Dedifferentiated amniotic fluid mesenchymal stem cell (primary cell): ENCODE measurements around the gene LRRC8D.
"Not testable (repeated sequence)": the region's sequence is repeated elsewhere in the genome, so short reads cannot be mapped to it uniquely, and the experiment has no call there.

ENCODE experiments used
- DNase-seq: peaks from one replicate; pipeline ENCODE4 v3.0.0-alpha.2; 2016; ENCODE audit errors: extremely low spot score

The LRRC8D gene

GRCh38 chr1:89962024-89962741 lies 141.4 kb downstream of the LRRC8D start:
- no peak for DNase-seq

GRCh38 chr1:89962742-89963075 lies 141.9 kb downstream of the LRRC8D start:
- no peak for DNase-seq

GRCh38 chr1:89965193-89965768 lies 144.4 kb downstream of the LRRC8D start:
- DNase-seq, result no peak

- DNase-seq, result no peak
Measured at GRCh38 chr1:89966656-89967055, 145.8 kb downstream of the LRRC8D start.

- no peak for DNase-seq
Measured at GRCh38 chr1:89971600-89971999, 150.8 kb downstream of the LRRC8D start.

GRCh38 chr1:89972024-89972423 lies 151.2 kb downstream of the LRRC8D start:
- DNase-seq, result no peak

GRCh38 chr1:89973471-89974127 lies 152.8 kb downstream of the LRRC8D start:
- DNase-seq, result no peak

GRCh38 chr1:89974256-89974655 lies 153.4 kb downstream of the LRRC8D start:
- no peak for DNase-seq

- peak; percentile 73 for DNase-seq
Measured at GRCh38 chr1:89974696-89975470, 154.1 kb downstream of the LRRC8D start.

GRCh38 chr1:89975540-89976125 lies 154.8 kb downstream of the LRRC8D start:
- no peak for DNase-seq

GRCh38 chr1:89978755-89979154 lies 157.9 kb downstream of the LRRC8D start:
- no peak for DNase-seq

- DNase-seq, result peak; percentile 30
Measured at GRCh38 chr1:89980605-89981004, 159.8 kb downstream of the LRRC8D start.

GRCh38 chr1:89982846-89983245 lies 162.0 kb downstream of the LRRC8D start:
- not testable (repeated sequence) for DNase-seq

- not testable (repeated sequence) for DNase-seq
Measured at GRCh38 chr1:89984564-89985116, 163.8 kb downstream of the LRRC8D start.

- no peak for DNase-seq
Measured at GRCh38 chr1:89986020-89986419, 165.2 kb downstream of the LRRC8D start.
